Transverse colon (tissue), 4 donors: ENCODE measurements around the gene RHCG. TPM values are rescaled to one million over a fixed set of nuclear protein-coding genes. Genes with fewer than 3 reads are reported as not detected.

Experiments used
- DNase-seq: peaks from one replicate; pipeline ENCODE4 v3.0.0-alpha.2; 2019
- H3K27ac ChIP-seq, 4 donors: fragments of 200-600 bp; sonication (generic); 2 replicates each; pipeline ENCODE4 v1.5.1; 2016 to 2018; ENCODE audit warnings: inconsistent platforms in 4 of 4
- H3K27me3 ChIP-seq: fragments of 200-600 bp; sonication (generic); 2 replicates; pipeline ENCODE4 v1.5.1; 2017; ENCODE audit warnings: inconsistent platforms
- H3K36me3 ChIP-seq, 4 donors: fragments of 200-600 bp; sonication (generic); 2 replicates each; pipeline ENCODE4 v1.5.1; 2017 to 2019; ENCODE audit warnings: inconsistent platforms in 4 of 4
- H3K4me1 ChIP-seq, 4 donors: fragments of 200-600 bp; sonication (generic); 2 replicates each; pipeline ENCODE4 v1.5.1; 2017 to 2020; ENCODE audit warnings: inconsistent platforms in 4 of 4
- H3K4me3 ChIP-seq, 4 donors: fragments of 200-600 bp; sonication (generic); 1 replicate in 1 of 4; 2 replicates in 3 of 4; pipeline versions ENCODE4 v1.5.1 to v1.6.1; 2017 to 2019; ENCODE audit warnings: inconsistent platforms in 4 of 4
- H3K9me3 ChIP-seq, 2 donors: fragments of 200-600 bp; sonication (generic); 2 replicates each; pipeline ENCODE4 v1.5.1; 2017 to 2019; ENCODE audit warnings: inconsistent platforms in 2 of 2
- CTCF ChIP-seq, 5 experiments: fragments of 200-600 bp in 3 of 5; fragments of 450-650 bp in 2 of 5; sonication (generic) in 3 of 5; IDR thresholded peaks; 1 replicate in 2 of 5; 2 replicates in 3 of 5; pipeline ENCODE4 v1.5.1; 2016 to 2017; ENCODE audit warnings: antibody characterized with exemption in 5 of 5, inconsistent platforms in 3 of 5, mild to moderate bottlenecking in 2 of 5, moderate library complexity in 1 of 5
- EP300 ChIP-seq: sonication (generic); formaldehyde crosslinking; IDR thresholded peaks from one replicate; pipeline ENCODE4 v1.6.1; 2017; ENCODE audit warnings: antibody characterized with exemption, low read depth
- POLR2A ChIP-seq: fragments of 450-650 bp; IDR thresholded peaks from one replicate; pipeline ENCODE4 v1.6.1; 2016; ENCODE audit warnings: antibody characterized with exemption, mild to moderate bottlenecking, moderate library complexity
- POLR2AphosphoS5 ChIP-seq, 3 donors: sonication (generic); formaldehyde crosslinking; IDR thresholded peaks; one replicate each; pipeline ENCODE4 v1.6.1; 2016; ENCODE audit warnings: antibody characterized with exemption in 3 of 3
- WGBS, 2 donors: methylation state at CpG; one replicate each; pipeline ENCODE4 v1.1.5; 2018; ENCODE audit warnings: low coverage in 1 of 2; 5-methylcytosine and 5-hydroxymethylcytosine counted together
- in situ Hi-C, 4 donors: fragments of 200-750 bp; cut with MboI; loops; one replicate each; pipeline versions ENCODE4 v1.15.0 to v1.15.1; 2017; ENCODE audit warnings: low sequenced_read_pairs in 3 of 4, low pct_ligation_motif_present in 1 of 4, low pct_unique_long_range_greater_than_20kb in 1 of 4
- intact Hi-C: fragments of 100-400 bp; cut with DNase I; formaldehyde crosslinking; loops from one replicate; pipeline ENCODE4 v1.15.1; 2023; ENCODE audit warnings: low total_unique reads
- total RNA-seq, 4 donors: library from RNA; depleted of rRNA; stranded (reverse); fragments of >200 nt; gene quantifications; one replicate each; pipeline ENCODE4 v1.1.0, GENCODE V29; 2016

Gene RHCG
- total RNA-seq, 4 donors from 2014 or later: 0.41 TPM; not detected in 3

- DNase-seq: no peak
- in situ Hi-C loops: loop anchor here in 1 of 4 donors (25.0 kb wide), 1 partner anchor 217 kb away; the partner anchor contains the start of gene RLBP1
- 70% methylated on average over 1 of the region's 1 CpG; no CpG with 5 or more reads in 1 of the 2 donors for WGBS, 2 donors
- TF ChIP-seq CTCF (IDR thresholded peaks at IDR 0.05): no peak
- no peak for TF ChIP-seq EP300
- TF ChIP-seq POLR2AphosphoS5 (IDR thresholded peaks at IDR 0.05): no peak
- no peak for TF ChIP-seq POLR2A
- no peaks in the 10 kb centered on the region for H3K36me3 ChIP-seq
- H3K27me3 ChIP-seq: peaks cover 28% of the 10 kb centered on the region
- H3K4me3 ChIP-seq: no peak overlapping the region
- intact Hi-C loops: no loop called here
- H3K4me1 ChIP-seq: peaks cover 0 to 9% (median 5%) of the 10 kb centered on the region in 4 donors
- H3K9me3 ChIP-seq: no peaks in the 10 kb centered on the region
- H3K27ac ChIP-seq: no peak overlapping the region
Observed at GRCh38 chr15:89429023-89429422, 67.4 kb downstream of the RHCG start.

- no peak overlapping the region for H3K4me3 ChIP-seq
- no peak for TF ChIP-seq EP300
- TF ChIP-seq POLR2A: no peak
- no peak for TF ChIP-seq POLR2AphosphoS5 (IDR thresholded peaks at IDR 0.05)
- no peak for TF ChIP-seq CTCF (IDR thresholded peaks at IDR 0.05)
- peaks cover 0 to 9% (median 5%) of the 10 kb centered on the region in 4 donors for H3K4me1 ChIP-seq
- DNase-seq: no peak
- H3K27me3 ChIP-seq: peaks cover 28% of the 10 kb centered on the region
- no peak overlapping the region for H3K27ac ChIP-seq
- in situ Hi-C loops (loop anchor here in 1 of 4 donors (25.0 kb wide), 1 partner anchor 216 kb away; the partner anchor contains the start of gene RLBP1), intact Hi-C loops (no loop called here)
- H3K36me3 ChIP-seq: no peaks in the 10 kb centered on the region
- H3K9me3 ChIP-seq: no peaks in the 10 kb centered on the region
- WGBS, 2 donors: 52 to 80% methylated on average over 2 of the region's 2 CpGs
Observed at GRCh38 chr15:89428246-89428645, 68.1 kb downstream of the RHCG start.

GRCh38 chr15:89426500-89426899 lies 69.9 kb downstream of the RHCG start:
- WGBS, 2 donors: 53 to 88% methylated on average over 2 to 5 of the region's 5 CpGs
- intact Hi-C loops: no loop called here
- no peak for DNase-seq
- H3K27me3 ChIP-seq: peaks cover 33% of the 10 kb centered on the region
- no peaks in the 10 kb centered on the region for H3K36me3 ChIP-seq
- H3K4me1 ChIP-seq: peaks cover 0 to 9% (median 5%) of the 10 kb centered on the region in 4 donors
- no peak overlapping the region for H3K4me3 ChIP-seq
- in situ Hi-C loops: loop anchor here in 1 of 4 donors (25.0 kb wide), 1 partner anchor 214 kb away; the partner anchor contains the start of gene RLBP1
- H3K9me3 ChIP-seq: no peaks in the 10 kb centered on the region
- no peak overlapping the region for H3K27ac ChIP-seq
- TF ChIP-seq POLR2A: no peak
- no peak for TF ChIP-seq POLR2AphosphoS5 (IDR thresholded peaks at IDR 0.05)
- no peak for TF ChIP-seq EP300
- no peak for TF ChIP-seq CTCF (IDR thresholded peaks at IDR 0.05)

GRCh38 chr15:89423981-89424380 lies 72.4 kb downstream of the RHCG start:
- no peak for DNase-seq

More at GRCh38 chr15:89423981-89424380, 72.4 kb downstream of the RHCG start:
- Histone ChIP-seq H3K36me3 (no peaks in the 10 kb centered on the region), H3K27me3 (peaks cover 47% of the 10 kb centered on the region), H3K4me1 (no peaks in the 10 kb centered on the region), H3K9me3 (no peaks in the 10 kb centered on the region), H3K27ac (no peak overlapping the region), H3K4me3 (no peak overlapping the region)
- no peak for TF ChIP-seq EP300
- WGBS, 2 donors: 38% methylated on average over 8 of the region's 8 CpGs; no CpG with 5 or more reads in 1 of the 2 donors
- intact Hi-C loops: no loop called here
- in situ Hi-C loops: no loop called here

Other genes starting within 250 kb of the RHCG start
- gene POLG, start 161.8 kb downstream of the RHCG start, total RNA-seq: 100 to 1,000 TPM in 2 of 4 donors, 10 to 100 TPM in 2; 64.5 to 204 (median 114) TPM
- gene TICRR, start 78.9 kb upstream of the RHCG start, total RNA-seq: 1 to 10 TPM in 1 of 4 donors, under 1 TPM in 2, not detected in 1; 0.27 to 1.4 (median 0.95) TPM
- gene KIF7, start 158.9 kb upstream of the RHCG start, total RNA-seq: 10 to 100 TPM in 1 of 4 donors, 1 to 10 TPM in 3; 2.3 to 11.5 (median 5.4) TPM
- gene PLIN1, start 182.8 kb upstream of the RHCG start, total RNA-seq: 10 to 100 TPM in 3 of 4 donors, 1 to 10 TPM in 1; 4.6 to 48.3 (median 11.9) TPM
- gene PEX11A, start 194.2 kb upstream of the RHCG start, total RNA-seq: 100 to 1,000 TPM in 1 of 4 donors, 10 to 100 TPM in 2, 1 to 10 TPM in 1; 6.8 to 113 (median 40.6) TPM
- gene WDR93, start 194.2 kb upstream of the RHCG start, total RNA-seq: not detected